ENCODE measurements around the gene BCL11B.

BCL11B gene

GRCh38 chr14:99129998-99130397 lies 142.0 kb downstream of the BCL11B start:
- no peak for DNase-seq

GRCh38 chr14:99129211-99129696 lies 142.7 kb downstream of the BCL11B start:
- no peak for DNase-seq

DNA sequence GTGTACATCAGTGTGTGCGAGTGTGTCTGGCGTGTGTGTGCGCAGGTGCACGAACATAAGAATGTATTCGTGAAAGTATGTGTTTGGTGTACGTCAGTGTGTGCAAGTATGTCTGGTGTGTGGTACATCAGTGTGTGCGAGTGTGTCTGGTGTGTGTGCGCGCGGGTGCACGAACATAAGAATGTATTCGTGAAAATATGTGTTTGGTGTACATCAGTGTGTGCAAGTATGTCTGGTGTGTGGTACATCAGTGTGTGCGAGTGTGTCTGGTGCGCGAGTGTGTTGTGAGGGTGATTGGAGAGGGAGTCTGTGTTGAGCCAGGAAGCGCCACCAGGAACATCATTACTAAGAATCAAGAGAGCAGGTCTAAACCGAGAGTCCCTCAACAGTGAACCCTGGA lies 143.8 kb downstream of the BCL11B start:
- DNase-seq: no peak

DNA sequence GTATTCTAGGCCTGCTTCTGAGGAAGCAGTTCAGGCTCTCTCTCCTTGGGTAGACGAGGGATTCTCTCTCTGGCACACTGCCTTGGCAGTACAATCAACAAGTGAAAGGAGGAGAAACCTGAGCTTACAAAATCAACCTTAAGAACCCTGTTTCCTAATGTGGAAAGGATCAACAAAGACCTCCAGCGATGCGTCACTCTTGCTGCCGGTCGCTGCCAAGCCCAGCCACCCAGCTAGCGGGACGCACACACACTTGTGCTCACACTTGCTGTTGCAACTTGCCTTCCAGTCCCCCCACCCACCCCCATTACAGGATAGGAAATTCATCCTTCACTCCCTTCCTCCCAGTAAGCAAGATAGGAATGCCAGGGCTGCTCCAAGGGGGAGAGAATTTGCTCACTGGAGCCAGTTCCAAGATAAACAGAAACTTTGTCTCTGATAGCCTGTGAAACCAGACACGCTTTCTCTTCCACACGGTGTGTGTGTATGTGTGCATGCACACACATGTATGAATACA lies 144.3 kb downstream of the BCL11B start:
- DNase-seq: no peak

- DNase-seq: no peak
Measured at GRCh38 chr14:99125616-99126431, 146.2 kb downstream of the BCL11B start.

DNA sequence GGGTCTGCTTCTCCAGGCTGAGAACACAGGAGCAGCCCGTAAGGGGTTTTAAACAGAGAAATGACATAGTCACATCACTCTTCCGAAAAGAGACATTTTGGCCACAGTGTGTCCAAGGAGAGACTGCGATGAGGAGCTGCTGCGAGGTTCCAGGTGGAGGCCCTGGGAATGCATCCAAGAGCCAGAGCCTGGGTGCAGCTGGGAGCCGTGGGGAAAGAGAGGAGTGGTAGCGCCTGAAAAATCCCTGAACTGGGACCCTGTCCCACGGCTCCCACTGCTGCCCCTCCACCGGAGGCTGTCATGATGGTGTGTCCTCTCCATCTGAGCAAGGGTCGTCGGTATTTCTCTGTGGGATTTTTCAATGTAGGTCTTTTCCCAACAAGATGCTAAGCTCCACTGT lies 146.9 kb downstream of the BCL11B start:
- DNase-seq: no peak

DNA sequence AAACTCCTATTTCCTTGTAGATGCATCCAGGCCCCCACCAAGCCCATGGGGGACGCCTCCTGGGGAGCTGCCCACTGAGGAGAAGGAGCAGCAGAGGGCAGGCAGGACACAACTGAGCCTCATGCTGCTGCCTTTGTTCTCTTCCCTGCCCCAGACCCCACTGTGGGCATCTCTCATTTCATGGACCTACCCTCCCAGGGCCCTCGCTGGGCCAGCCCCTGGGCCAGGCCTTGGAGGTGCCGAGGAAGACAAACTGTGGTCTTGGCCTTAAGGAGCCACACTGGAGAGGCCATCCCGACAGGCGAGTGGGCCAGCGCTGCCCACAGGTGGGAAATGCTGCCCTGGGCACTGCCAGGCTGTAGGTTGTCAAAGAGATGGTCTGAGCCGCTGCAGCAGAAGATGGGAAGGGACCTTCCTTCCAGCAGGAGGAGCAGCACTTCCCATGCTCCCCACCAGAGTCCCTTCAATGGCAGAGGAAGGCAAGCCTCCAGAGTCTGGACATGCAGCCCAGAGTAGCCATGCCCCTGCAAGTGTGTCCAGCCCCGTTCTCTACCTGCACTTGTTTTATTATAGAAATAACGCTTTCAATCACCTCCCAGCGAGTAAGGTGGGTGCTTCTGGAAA lies 147.4 kb downstream of the BCL11B start:
- DNase-seq: no peak

GRCh38 chr14:99123208-99123870 lies 148.7 kb downstream of the BCL11B start:
- no peak for DNase-seq

GRCh38 chr14:99122521-99123125 lies 149.4 kb downstream of the BCL11B start:
- no peak for DNase-seq

DNA sequence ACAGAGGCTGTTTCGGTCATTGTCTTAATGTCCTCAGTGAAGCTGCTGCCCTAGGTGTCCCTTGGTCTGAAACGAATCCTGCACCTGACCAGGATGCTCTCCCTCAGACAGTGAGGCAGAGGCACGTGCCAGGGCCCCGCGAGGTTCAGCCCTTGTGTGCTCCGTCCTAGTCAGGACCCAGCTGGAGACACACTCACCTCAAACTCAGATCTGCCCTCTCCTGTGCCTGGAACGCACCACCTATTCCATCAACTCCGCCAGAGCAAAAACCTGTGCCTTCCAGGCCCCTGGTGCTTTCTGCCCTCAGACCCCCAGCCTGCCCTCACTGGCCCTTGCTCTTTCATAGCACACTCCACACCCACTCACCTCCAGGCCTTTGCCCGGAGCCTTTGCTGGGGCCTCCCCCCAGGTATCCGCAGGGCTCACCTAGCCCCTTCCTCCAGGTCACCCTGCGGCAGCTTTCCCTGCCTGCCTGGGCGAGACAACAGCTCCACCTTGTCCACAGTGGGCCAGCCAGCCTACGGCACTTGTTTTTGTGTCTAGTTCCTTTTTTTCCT lies 150.6 kb downstream of the BCL11B start:
- no peak for DNase-seq

GRCh38 chr14:99120526-99121318 lies 151.3 kb downstream of the BCL11B start:
- peak; percentile 60 for DNase-seq

DNA sequence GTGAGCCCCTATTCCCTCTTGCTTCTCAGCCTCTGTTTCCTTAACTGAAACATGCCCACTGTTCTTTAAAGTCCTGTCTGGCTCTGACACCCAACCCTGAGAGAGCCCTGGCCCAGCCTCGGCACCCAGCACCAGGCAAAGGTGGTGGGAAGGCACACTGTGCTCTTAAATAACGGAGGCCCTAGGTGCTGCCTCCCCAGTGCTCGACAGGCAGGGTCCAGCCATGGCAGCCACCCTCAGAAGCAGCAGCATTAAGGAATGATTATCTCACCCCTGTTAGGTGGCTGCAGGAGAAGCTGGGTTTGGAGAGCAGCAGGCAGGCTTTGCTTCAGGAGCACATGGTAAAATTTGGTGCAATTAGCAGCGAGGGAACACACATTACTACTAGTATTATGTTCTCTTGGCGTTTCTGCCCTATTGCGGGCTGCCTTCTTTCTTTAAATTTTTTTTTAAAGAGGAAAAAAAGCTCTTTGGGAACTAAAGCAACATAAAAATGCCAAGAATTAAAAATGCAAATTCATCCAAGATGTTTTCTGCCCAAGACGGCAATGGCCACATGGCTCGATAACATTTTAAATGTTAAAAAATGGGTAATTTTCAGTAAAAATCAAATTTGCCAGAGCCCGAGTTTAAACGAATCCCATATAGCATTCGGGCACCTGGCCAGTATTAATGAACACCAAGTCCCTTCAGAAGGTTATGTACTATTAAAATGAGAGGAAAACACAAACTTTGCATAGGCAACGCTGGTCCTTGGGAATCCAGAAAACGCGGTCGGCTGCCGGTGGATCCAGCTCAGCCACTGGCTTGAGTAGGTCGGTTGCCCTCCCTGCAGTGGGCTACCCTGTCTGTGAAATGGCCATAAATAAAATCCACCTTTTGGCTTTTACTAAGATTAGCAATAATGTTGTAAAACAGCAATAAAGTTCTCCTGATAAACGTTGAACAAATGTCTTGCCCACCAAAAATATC lies 152.2 kb downstream of the BCL11B start:
- DNase-seq: no peak
